WTC11 (cell line): Measurements from ENCODE around the gene RFWD3. TPM values are rescaled to one million over a fixed set of nuclear protein-coding genes. Genes with fewer than 3 reads are reported as not detected.

Source experiments
- ATAC-seq: fragments of 200-7000 bp; cut with Tn5 transposase; 2 replicates; pipeline ENCODE4 v1.10.0; 2021; ENCODE audit warnings: mild to moderate bottlenecking, moderate library complexity
- CTCF ChIA-PET: fragments of 300-600 bp; sonication (Branson Sonifier 250); formaldehyde crosslinking; loops from one replicate; lab custom pipeline; 2021; ENCODE audit warnings: antibody characterized with exemption; lab: Charles Lee
- POLR2A ChIA-PET: fragments of 350-600 bp; sonication (Branson Sonifier 250); formaldehyde crosslinking; loops from one replicate; lab custom pipeline; 2021; ENCODE audit warnings: antibody characterized with exemption; lab: Charles Lee
- DNase-seq: peaks from one replicate; pipeline ENCODE4 v3.0.0; 2021; ENCODE audit warnings: low spot score
- H3K27ac Mint-ChIP-seq: 2 replicates; pipeline ENCODE4 v1.8.0; 2021; ENCODE audit warnings: mixed read lengths
- H3K27me3 Mint-ChIP-seq: 2 replicates; pipeline ENCODE4 v1.8.0; 2021; ENCODE audit warnings: low read depth, mild to moderate bottlenecking, moderate library complexity, mixed read lengths
- H3K36me3 Mint-ChIP-seq: 2 replicates; pipeline ENCODE4 v1.8.0; 2021; ENCODE audit warnings: mixed read lengths
- H3K4me1 Mint-ChIP-seq: 2 replicates; pipeline ENCODE4 v1.8.0; 2022; ENCODE audit warnings: mixed read lengths
- H3K4me3 Mint-ChIP-seq: 2 replicates; pipeline ENCODE4 v1.8.0; 2021; ENCODE audit warnings: mild to moderate bottlenecking, moderate library complexity, mixed read lengths
- H3K9me3 Mint-ChIP-seq: 2 replicates; pipeline ENCODE4 v1.8.0; 2021; ENCODE audit warnings: mixed read lengths
- AR ChIP-seq: fragments of 250-450 bp; sonication (Bioruptor Pico); IDR thresholded peaks from 2 replicates; pipeline ENCODE4 v1.9.0; 2021; ENCODE audit warnings: mild to moderate bottlenecking
- ATF1 ChIP-seq: sonication (generic); formaldehyde crosslinking; IDR thresholded peaks from 2 replicates; pipeline ENCODE4 v1.8.1; 2023; ENCODE audit warnings: mild to moderate bottlenecking, moderate library complexity, missing genetic modification reagents
- CREM ChIP-seq: sonication (generic); formaldehyde crosslinking; IDR thresholded peaks from 2 replicates; pipeline ENCODE4 v1.8.1; 2022; ENCODE audit warnings: mild to moderate bottlenecking, missing genetic modification reagents, moderate library complexity
- JAZF1 ChIP-seq: fragments of 250-450 bp; sonication (Bioruptor Pico); IDR thresholded peaks from 2 replicates; pipeline ENCODE4 v1.9.0; 2021; ENCODE audit warnings: moderate library complexity, mild to moderate bottlenecking, inconsistent platforms
- NR1H2 ChIP-seq: sonication (generic); formaldehyde crosslinking; IDR thresholded peaks from 2 replicates; pipeline ENCODE4 v1.9.0; 2021; ENCODE audit warnings: mild to moderate bottlenecking, moderate library complexity, missing genetic modification reagents
- ZNF232 ChIP-seq: sonication (generic); formaldehyde crosslinking; IDR thresholded peaks from 2 replicates; pipeline ENCODE4 v1.8.0; 2022; ENCODE audit warnings: mild to moderate bottlenecking, missing genetic modification reagents
- ZNF396 ChIP-seq: fragments of 250-450 bp; sonication (Bioruptor Pico); IDR thresholded peaks from 2 replicates; pipeline ENCODE4 v1.8.0; 2021; ENCODE audit warnings: mild to moderate bottlenecking, moderate library complexity, borderline replicate concordance
- total RNA-seq: library from RNA; stranded (reverse); gene quantifications from 3 replicates; pipeline ENCODE4 v1.2.3, GENCODE V29; 2021
- TF ChIP-seq, protein P1 (sequence below): sonication (generic); formaldehyde crosslinking; IDR thresholded peaks from 2 replicates; pipeline ENCODE4 v1.8.0; 2022; ENCODE audit warnings: mild to moderate bottlenecking, missing genetic modification reagents
- TF ChIP-seq, protein P2 (sequence below): sonication (generic); formaldehyde crosslinking; IDR thresholded peaks from 2 replicates; pipeline ENCODE4 v1.8.0; 2023; ENCODE audit warnings: mild to moderate bottlenecking, missing genetic modification reagents
- TF ChIP-seq, protein P3 (sequence below): fragments of 250-450 bp; sonication (Bioruptor Pico); IDR thresholded peaks from 2 replicates; pipeline ENCODE4 v1.8.0; 2021; ENCODE audit warnings: mild to moderate bottlenecking

RFWD3 gene
- total RNA-seq, 1 experiment from 2014 or later = 109 TPM

DNA sequence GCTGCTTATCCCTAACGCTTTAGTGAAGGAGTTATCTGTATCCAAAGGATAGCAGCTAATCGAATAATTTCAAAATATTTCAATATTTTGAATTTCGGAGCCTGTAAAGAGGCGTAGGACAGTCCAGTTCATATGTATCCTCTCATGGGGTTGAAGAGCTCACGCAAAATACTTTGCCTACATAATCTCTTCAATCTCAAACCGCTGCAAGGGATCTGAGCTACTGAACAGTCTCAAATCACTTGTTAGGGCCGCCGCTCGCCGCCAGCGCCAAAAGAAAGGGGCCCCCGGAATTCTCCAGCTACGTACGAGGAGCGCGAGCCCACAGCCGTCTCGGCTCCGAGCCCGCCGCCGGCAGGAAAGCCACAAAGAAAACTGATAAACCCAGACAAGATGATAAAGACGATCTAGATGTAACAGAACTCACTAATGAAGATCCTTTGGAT, 601 bp upstream of the RFWD3 start:
- Mint-ChIP-seq H3K4me1 (peaks cover 17% of the 10 kb centered on the region), H3K27ac (peak overlapping the region; percentile 93)
- peak; percentile 60 for DNase-seq
- TF ChIP-seq, protein P1, sequence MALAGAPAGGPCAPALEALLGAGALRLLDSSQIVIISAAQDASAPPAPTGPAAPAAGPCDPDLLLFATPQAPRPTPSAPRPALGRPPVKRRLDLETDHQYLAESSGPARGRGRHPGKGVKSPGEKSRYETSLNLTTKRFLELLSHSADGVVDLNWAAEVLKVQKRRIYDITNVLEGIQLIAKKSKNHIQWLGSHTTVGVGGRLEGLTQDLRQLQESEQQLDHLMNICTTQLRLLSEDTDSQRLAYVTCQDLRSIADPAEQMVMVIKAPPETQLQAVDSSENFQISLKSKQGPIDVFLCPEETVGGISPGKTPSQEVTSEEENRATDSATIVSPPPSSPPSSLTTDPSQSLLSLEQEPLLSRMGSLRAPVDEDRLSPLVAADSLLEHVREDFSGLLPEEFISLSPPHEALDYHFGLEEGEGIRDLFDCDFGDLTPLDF (CRISPR knock-in tag) = no peak
- TF ChIP-seq AR (CRISPR knock-in tag) (no peak), ZNF232 (CRISPR knock-in tag) (0 out of 2 replicates have a peak, but pooled peaks have one; percentile 24), ATF1 (CRISPR knock-in tag) (no peak), CREM (CRISPR knock-in tag) (no peak), ZNF396 (no peak), NR1H2 (CRISPR knock-in tag) (no peak)
- TF ChIP-seq, protein P2, sequence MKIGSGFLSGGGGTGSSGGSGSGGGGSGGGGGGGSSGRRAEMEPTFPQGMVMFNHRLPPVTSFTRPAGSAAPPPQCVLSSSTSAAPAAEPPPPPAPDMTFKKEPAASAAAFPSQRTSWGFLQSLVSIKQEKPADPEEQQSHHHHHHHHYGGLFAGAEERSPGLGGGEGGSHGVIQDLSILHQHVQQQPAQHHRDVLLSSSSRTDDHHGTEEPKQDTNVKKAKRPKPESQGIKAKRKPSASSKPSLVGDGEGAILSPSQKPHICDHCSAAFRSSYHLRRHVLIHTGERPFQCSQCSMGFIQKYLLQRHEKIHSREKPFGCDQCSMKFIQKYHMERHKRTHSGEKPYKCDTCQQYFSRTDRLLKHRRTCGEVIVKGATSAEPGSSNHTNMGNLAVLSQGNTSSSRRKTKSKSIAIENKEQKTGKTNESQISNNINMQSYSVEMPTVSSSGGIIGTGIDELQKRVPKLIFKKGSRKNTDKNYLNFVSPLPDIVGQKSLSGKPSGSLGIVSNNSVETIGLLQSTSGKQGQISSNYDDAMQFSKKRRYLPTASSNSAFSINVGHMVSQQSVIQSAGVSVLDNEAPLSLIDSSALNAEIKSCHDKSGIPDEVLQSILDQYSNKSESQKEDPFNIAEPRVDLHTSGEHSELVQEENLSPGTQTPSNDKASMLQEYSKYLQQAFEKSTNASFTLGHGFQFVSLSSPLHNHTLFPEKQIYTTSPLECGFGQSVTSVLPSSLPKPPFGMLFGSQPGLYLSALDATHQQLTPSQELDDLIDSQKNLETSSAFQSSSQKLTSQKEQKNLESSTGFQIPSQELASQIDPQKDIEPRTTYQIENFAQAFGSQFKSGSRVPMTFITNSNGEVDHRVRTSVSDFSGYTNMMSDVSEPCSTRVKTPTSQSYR (CRISPR knock-in tag) = no peak
- TF ChIP-seq, all 79 proteins: peak for 1
- peaks cover 5% of the 10 kb centered on the region for H3K9me3 Mint-ChIP-seq
- H3K27me3 Mint-ChIP-seq = peaks cover 4% of the 10 kb centered on the region
- ChIA-PET POLR2A (interaction anchor here (0.6 to 2.1 kb wide), 13 partner anchors 11 to 445 kb away, joined by 3 to 8 read pairs (median 5); partner anchors contain the start of genes GLG1 and MLKL), CTCF (interaction anchor here (0.7 to 2.7 kb wide), 16 partner anchors 12 to 360 kb away, joined by 3 to 35 read pairs (median 6); partner anchors contain the start of genes FA2H and MLKL)
- H3K4me3 Mint-ChIP-seq = peak overlapping the region; percentile 85
- peak; percentile 23 for ATAC-seq
- peaks cover 31% of the 10 kb centered on the region for H3K36me3 Mint-ChIP-seq

DNA sequence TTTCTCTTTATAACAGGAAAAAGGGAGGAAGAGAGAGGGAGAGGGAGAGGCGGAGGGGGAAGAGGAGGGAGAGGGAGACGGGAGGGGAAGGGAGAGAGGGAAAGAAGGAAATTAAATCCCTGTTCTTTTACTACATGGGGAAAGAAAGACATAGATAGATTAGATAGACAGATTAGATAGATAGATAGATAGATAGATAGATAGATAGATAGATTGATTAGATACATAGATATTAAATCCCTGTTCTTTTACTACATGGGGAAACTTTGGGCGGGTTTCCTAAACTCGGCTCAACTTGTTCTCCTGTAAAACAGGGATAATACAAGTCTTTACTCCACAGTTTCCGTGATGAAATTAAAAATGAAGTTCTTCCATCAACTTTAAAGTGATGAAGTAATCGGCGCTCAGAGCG, 661 bp downstream of the RFWD3 start:
- H3K27me3 Mint-ChIP-seq = peaks cover 4% of the 10 kb centered on the region
- ChIA-PET CTCF (interaction anchor here (0.7 to 2.7 kb wide), 4 partner anchors 13 to 197 kb away, joined by 3 to 35 read pairs (median 16); no protein-coding TSS in a partner anchor), POLR2A (interaction anchor here (0.5 to 2.1 kb wide), 4 partner anchors 30 to 775 kb away, joined by 3 to 8 read pairs (median 5); partner anchors contain the start of genes GLG1 and MLKL)
- DNase-seq (no peak), ATAC-seq (no peak)
- no peak for TF ChIP-seq JAZF1 (CRISPR knock-in tag)
- TF ChIP-seq, protein P3, sequence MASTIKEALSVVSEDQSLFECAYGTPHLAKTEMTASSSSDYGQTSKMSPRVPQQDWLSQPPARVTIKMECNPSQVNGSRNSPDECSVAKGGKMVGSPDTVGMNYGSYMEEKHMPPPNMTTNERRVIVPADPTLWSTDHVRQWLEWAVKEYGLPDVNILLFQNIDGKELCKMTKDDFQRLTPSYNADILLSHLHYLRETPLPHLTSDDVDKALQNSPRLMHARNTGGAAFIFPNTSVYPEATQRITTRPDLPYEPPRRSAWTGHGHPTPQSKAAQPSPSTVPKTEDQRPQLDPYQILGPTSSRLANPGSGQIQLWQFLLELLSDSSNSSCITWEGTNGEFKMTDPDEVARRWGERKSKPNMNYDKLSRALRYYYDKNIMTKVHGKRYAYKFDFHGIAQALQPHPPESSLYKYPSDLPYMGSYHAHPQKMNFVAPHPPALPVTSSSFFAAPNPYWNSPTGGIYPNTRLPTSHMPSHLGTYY = no peak
- H3K4me1 Mint-ChIP-seq = peaks cover 17% of the 10 kb centered on the region
- peak overlapping the region; percentile 85 for H3K4me3 Mint-ChIP-seq
- peaks cover 42% of the 10 kb centered on the region for H3K36me3 Mint-ChIP-seq
- no peak overlapping the region for H3K27ac Mint-ChIP-seq
- H3K9me3 Mint-ChIP-seq = peaks cover 5% of the 10 kb centered on the region

- CTCF ChIA-PET = no interaction called here
- peaks cover 87% of the 10 kb centered on the region for H3K36me3 Mint-ChIP-seq
- no peak for ATAC-seq
- no peak overlapping the region for H3K27ac Mint-ChIP-seq
- H3K9me3 Mint-ChIP-seq = no peaks in the 10 kb centered on the region
- no peak for TF ChIP-seq AR (CRISPR knock-in tag)
- H3K4me3 Mint-ChIP-seq = no peak overlapping the region
- DNase-seq = no peak
- POLR2A ChIA-PET = no interaction called here
- no peaks in the 10 kb centered on the region for H3K27me3 Mint-ChIP-seq
- H3K4me1 Mint-ChIP-seq = peaks cover 6% of the 10 kb centered on the region; the same call in 1 of the 2 replicates
These were observed 5.6 kb downstream of the RFWD3 start for GRCh38 chr16:74661064-74661463.
